A549 (cell line): ENCODE measurements around the gene SLC39A5.

Experiments
- CEBPB ChIP-seq, 2 experiments: fragments of >200 bp in 1 of 2; sonication (Bioruptor Twin) in 1 of 2; formaldehyde crosslinking in 1 of 2; IDR thresholded peaks; 2 replicates each; pipeline ENCODE4 v1.6.1; 2012 to 2016
- TF ChIP-seq, protein P1 (sequence below): fragments of >200 bp; sonication (Bioruptor Twin); formaldehyde crosslinking; IDR thresholded peaks from 3 replicates; pipeline ENCODE4 v1.5.1; 2016

DNA sequence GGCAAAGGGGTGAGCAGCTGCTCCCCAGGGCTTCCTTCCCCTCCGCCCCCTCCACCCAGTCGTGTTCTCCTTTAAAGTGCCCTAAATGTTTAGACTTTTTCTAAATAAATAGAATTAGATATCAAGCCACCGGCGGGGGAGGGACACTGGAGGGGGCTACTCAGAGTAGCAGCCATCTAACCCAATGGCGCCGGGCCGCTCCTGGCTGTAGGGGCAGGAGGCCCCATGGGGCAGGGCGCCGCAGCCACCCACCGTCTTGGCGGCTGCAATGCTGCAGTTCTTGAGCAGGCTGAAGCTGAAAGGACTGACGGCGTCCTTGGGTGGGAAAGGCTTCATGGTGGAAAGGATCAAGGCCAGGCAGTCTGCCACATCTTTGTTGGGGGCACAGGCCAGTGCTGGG, 13.1 kb downstream of the SLC39A5 start:
- TF ChIP-seq, protein P1, sequence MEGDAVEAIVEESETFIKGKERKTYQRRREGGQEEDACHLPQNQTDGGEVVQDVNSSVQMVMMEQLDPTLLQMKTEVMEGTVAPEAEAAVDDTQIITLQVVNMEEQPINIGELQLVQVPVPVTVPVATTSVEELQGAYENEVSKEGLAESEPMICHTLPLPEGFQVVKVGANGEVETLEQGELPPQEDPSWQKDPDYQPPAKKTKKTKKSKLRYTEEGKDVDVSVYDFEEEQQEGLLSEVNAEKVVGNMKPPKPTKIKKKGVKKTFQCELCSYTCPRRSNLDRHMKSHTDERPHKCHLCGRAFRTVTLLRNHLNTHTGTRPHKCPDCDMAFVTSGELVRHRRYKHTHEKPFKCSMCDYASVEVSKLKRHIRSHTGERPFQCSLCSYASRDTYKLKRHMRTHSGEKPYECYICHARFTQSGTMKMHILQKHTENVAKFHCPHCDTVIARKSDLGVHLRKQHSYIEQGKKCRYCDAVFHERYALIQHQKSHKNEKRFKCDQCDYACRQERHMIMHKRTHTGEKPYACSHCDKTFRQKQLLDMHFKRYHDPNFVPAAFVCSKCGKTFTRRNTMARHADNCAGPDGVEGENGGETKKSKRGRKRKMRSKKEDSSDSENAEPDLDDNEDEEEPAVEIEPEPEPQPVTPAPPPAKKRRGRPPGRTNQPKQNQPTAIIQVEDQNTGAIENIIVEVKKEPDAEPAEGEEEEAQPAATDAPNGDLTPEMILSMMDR, result no peak
- TF ChIP-seq CEBPB (IDR thresholded peaks at IDR 0.05), result no peak
